ENCODE results near the gene HGFAC.

DNA sequence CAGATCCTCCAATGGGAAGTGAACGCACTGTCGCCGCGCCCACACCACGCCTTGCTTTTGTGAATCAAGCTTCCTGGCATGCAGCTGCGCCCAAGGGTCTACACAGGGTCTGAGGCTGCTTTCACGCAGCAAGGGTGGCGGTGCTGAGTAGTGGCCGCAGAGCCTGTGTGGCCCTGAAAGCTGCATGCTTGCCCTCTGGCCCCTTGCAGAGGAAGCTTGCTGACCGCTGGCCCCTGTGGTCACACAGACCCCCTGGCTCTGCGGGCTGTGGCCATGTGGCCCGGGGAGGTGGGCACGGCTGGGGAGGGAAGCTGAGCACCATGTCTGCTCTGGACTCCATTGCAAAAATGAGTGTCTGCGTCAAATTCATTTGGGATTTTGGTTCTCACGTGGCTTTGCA, 30.1 kb downstream of the HGFAC start:
- TF ChIP-seq, protein P1, sequence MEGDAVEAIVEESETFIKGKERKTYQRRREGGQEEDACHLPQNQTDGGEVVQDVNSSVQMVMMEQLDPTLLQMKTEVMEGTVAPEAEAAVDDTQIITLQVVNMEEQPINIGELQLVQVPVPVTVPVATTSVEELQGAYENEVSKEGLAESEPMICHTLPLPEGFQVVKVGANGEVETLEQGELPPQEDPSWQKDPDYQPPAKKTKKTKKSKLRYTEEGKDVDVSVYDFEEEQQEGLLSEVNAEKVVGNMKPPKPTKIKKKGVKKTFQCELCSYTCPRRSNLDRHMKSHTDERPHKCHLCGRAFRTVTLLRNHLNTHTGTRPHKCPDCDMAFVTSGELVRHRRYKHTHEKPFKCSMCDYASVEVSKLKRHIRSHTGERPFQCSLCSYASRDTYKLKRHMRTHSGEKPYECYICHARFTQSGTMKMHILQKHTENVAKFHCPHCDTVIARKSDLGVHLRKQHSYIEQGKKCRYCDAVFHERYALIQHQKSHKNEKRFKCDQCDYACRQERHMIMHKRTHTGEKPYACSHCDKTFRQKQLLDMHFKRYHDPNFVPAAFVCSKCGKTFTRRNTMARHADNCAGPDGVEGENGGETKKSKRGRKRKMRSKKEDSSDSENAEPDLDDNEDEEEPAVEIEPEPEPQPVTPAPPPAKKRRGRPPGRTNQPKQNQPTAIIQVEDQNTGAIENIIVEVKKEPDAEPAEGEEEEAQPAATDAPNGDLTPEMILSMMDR (IDR thresholded peaks at IDR 0.05) = no peak
- no peak for TF ChIP-seq POLR2AphosphoS5 (IDR thresholded peaks at IDR 0.05)
- TF ChIP-seq POLR2A (IDR thresholded peaks at IDR 0.05) = no peak
- no peak for TF ChIP-seq EP300 (IDR thresholded peaks at IDR 0.05)

Data from upper lobe of left lung (tissue), 4 donors.